GM21390 (cell line): ENCODE results near the gene HORMAD1.
"Not testable (repeated sequence)": the region's sequence is repeated elsewhere in the genome, so short reads cannot be mapped to it uniquely, and the experiment has no call there.

Experiments
- ATAC-seq: cut with Tn5 transposase; IDR thresholded peaks from one replicate; pipeline ENCODE4 v1.9.1; 2021; ENCODE audit not compliant: unreplicated experiment

The HORMAD1 gene

GRCh38 chr1:150720703-150721102 is at the start of gene HORMAD1:
Gene HORMAD1, minus strand, starts transcription at chr1:150720895. Its CDS starts 1,390 bp downstream, at chr1:150719505.
- ATAC-seq = no peak

DNA sequence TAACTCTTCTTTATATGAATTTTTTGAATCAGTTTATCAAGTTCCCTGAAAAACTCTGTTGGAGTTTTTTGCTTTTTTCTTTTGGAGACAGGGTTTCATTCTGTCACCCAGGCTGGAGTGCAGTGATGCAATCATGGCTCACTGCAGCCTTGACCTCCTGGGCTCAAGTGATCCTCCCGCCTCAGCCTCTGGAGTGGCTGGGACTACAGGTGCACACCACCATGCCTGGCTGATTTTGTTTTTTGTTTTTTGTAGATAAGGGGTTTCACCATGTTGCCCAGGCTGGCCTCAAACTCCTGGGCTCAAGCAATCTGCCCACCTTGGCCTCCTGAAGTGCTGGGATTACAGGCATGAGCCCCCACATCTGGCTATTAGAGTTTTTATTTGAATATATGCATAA is 47.0 kb upstream of the HORMAD1 start:
- ATAC-seq = not testable (repeated sequence)

DNA sequence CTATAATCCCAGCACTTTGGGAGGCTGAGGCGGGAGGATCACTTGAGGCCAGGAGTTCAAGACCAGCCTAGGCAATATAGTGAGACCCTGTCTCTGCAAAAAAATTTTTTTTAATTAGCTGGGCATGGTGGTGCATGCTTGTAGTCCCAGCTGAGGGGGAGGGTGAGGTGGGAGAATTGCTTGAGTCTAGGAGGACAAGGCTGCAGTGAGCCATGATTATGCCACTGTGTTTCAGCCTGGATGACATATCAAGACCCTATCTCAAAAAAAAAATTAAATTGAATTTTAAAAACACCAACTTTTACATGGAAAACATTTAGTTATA is 45.2 kb upstream of the HORMAD1 start:
- peak; percentile 11 for ATAC-seq

DNA sequence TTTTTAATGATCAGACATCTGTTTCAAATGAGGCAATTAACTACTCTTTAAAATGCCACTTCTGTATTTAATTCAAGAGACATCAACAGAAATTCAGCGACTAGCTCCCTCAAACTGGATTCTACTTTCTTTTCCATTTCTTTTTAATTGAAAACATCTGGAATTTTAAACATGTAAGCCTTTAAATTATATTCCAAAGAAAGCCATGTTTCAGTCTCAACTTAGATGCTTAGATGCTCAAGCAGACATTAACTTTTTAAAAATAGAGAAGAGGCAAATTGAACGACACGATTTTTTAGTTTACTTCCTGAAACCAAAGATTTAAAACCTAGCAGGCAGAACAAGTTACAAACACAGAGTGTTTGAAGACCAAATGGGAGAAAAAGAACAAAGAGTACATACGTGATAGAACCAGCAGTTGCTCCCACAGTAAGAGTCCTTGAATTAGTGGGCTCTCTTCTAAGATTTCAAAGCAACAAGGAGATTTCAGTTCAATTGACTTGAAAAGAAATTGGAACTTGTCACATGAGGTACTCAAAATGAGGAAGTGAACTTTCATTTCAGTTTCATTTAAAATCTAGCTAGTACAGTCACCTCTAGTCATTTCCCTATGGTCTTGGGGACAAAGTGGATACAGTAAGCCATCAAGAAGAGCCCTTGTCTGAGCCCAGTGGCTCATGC is 44.7 kb upstream of the HORMAD1 start, which contains the start of gene CTSS:
CTSS (minus strand) TSS at position 483 of the 681 bp plus-strand sequence. CDS start 1,015 bp downstream, outside the sequence.
- peak; percentile 85 for ATAC-seq

GRCh38 chr1:150764617-150765101 is 44.0 kb upstream of the HORMAD1 start:
- ATAC-seq = no peak

GRCh38 chr1:150763018-150763417 is 42.3 kb upstream of the HORMAD1 start:
- ATAC-seq = no peak

DNA sequence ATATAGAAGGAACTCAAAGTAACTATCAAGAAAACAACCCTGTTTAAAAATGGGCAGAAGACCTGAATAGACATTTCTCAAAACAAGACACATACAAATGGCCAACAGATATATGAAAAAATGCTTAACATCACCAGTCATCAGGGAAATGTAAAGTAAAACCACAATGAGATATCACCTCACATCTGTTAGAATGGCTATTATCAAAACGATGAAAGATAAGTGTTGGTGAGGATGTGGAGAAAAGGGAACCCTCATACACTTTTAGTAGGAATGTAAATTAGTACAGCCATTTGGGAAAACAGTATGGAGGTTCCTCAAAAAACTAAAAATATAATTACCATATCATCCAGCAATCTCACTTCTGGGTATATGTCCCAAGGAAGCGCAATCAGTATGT is 41.9 kb upstream of the HORMAD1 start:
- ATAC-seq = no peak

GRCh38 chr1:150761801-150762200 is 41.1 kb upstream of the HORMAD1 start:
- no peak for ATAC-seq

DNA sequence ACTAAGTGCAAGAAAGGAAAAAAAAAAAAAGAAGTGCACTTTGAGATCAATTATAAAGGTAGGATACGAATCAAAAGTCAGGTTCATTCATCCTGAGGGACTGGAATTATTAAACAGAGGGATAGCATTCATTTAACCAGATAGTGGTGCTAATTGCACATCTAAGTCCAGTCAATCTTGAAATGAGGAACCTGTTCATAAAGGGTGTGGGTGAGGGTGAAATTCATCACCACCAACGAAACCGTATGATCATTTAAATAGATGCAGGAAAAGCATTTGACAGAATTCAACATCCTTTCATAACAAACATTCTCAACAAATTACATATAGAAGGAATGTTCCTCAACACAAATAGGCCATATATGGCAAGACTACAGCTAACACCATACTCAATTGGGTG is 39.3 kb upstream of the HORMAD1 start:
- ATAC-seq = no peak

- ATAC-seq = no peak
Observed at GRCh38 chr1:150753416-150753815, 32.7 kb upstream of the HORMAD1 start.

DNA sequence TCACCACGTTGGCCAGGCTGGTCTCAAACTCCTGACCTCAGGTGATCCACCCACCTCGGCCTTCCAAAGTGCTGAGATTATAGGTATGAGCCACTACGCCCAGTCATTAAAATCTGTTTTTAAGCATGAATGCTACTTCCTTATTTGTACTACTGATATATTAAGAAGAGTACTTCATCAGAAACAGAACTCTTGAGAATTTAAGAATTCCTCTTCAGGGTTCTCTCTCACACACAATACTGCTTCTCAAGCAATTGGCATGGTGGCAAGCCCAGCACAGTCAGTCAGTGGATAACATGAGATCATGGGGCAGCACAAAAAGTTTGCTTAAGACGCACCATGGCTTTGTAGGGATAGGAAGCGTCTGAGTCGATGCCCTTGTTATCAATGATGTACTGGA is 30.7 kb upstream of the HORMAD1 start:
- ATAC-seq = no peak

DNA sequence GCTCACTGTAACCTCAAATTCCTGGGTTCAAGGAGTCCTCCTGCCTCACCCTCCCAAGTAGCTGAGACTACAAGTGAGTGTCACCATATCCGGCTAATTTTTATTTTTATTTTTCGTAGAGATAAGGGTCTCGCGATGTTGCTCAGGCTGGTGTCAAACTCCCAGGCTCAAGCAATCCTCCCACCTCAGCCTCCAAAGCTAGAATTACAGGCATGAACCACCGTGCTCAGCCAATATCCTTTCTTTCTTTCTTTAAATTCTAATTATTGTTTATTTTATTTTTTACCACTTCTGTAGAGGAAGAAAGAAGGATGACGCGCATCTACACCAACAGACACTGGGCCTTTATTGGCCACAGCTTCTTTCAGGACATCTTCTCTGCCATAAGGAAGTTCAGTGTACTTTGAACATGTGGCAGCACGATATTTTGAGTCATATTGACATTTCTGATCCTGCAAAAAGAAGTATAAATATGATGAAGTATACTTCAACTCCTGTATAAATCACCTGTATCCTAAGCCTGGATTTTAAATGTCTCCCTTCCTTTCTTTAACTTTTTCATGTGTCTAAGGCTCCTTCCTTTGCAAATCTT is 29.1 kb upstream of the HORMAD1 start:
- ATAC-seq = no peak

GRCh38 chr1:150748878-150749719 is 28.4 kb upstream of the HORMAD1 start:
- no peak for ATAC-seq

DNA sequence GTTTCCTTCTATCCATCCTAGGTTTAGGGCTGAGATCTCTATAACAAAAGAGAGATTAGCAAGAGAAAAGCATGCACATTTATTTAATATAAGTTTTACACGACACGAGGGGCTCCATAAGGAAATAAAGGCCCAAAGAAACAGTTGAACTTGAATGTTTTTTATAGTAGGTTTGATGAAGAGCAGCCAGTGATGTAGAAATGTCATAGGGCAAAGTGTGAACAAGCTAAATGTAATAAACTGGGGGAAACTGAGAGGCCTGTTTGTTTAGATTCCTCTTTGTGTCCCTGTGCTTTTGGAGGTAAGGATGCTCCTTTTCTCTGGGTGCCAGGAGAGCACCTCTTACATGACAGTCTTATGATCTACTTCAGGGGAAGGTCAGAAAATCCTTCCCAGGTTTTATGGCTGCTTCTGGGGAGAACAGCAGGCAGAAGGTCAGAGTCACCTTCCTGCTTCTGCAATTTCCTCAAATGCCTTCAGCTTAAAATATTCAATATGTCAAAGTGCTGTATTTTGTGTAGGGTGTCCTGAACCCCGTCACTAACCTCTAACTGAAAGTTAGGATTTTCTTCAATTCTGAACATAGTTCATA is 9.5 kb upstream of the HORMAD1 start:
- ATAC-seq = no peak

DNA sequence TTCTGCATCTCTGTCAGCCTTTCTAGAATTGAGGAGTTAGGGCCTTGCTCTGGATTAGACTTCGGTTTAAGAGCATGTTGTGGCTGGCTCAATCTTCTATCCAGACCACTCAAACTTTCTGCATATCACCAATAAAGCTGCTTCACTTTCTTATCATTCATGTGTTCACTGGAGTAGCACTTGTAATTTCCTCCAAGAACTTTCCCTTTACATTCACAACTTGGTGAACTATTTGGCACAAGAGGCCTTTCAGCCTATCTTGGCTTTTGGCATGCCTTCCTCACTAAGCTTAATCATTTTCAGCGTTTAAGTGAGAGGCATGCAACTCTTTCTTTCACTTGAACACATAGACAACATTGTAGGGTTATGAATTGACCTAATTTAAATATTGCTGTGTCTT is 3.6 kb upstream of the HORMAD1 start:
- ATAC-seq = no peak

DNA sequence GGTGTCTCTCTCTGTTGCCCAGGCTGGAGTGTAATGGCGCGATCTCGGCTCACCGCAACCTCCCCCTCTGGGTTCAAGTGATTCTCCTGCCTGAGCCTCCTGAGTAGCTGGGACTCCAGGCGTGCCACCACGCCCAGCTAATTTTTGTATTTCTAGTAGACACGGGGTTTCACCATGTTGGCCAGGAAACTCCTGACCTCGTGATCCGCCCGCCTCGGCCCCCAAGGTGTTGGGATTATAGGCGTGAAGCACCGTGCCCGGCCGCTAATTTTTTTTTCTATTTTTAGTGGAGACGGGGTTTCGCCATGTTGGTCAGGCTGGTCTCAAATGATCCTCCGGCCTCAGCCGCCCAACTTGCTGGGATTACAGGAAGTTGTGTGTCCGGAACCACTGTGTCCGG is 597 bp downstream of the HORMAD1 start:
- ATAC-seq = no peak

GRCh38 chr1:150718225-150718891 is 2.3 kb downstream of the HORMAD1 start:
- no peak for ATAC-seq

GRCh38 chr1:150709031-150709430 is 11.7 kb downstream of the HORMAD1 start:
- not testable (repeated sequence) for ATAC-seq

DNA sequence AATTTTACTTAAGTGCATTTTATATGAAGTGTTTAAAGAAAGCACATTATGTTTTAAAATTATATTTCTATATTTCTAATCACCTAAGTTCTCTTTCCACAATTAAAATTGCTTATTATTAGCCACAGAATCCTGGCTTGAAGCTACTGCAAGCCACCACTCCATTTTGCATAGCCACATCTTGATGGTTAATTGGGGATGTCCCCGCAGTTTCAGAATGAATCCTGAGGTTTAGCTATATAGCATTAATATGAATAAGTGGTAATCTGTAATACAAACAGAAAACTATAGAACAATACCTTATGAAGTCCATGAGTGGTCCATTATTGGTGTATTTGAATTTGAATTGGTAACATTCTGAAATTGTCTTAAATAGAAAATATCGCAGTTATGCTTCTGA is 12.1 kb downstream of the HORMAD1 start:
- ATAC-seq = no peak

GRCh38 chr1:150706091-150706490 is 14.6 kb downstream of the HORMAD1 start:
- no peak for ATAC-seq

DNA sequence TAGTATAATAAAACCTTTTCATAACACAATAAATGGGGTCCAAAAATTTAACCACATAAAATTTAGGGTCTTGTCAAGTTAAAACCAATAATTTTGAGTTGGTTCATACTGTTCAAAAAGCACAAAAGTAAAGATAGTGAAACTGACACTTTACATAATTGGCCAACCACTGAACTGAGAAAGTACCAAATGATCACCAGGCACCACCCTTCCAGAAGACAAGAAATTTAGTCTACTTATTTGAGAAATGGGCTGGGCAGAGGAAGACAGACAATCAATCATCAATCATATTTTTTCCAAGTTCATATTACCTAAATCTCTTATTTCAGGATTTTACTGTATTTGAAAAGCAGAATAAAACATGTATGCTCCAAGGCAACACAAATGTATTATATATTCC is 17.3 kb downstream of the HORMAD1 start:
- no peak for ATAC-seq
